ENCODE measurements around the gene NHLRC1. TPM values are rescaled to one million over a fixed set of nuclear protein-coding genes. Genes with fewer than 3 reads are reported as not detected.

Gene NHLRC1
- total and polyA plus RNA-seq, 9 of the 15 experiments (the other 6 are each of a cell fraction or from before 2014, with no cell fraction given), result not detected

DNA sequence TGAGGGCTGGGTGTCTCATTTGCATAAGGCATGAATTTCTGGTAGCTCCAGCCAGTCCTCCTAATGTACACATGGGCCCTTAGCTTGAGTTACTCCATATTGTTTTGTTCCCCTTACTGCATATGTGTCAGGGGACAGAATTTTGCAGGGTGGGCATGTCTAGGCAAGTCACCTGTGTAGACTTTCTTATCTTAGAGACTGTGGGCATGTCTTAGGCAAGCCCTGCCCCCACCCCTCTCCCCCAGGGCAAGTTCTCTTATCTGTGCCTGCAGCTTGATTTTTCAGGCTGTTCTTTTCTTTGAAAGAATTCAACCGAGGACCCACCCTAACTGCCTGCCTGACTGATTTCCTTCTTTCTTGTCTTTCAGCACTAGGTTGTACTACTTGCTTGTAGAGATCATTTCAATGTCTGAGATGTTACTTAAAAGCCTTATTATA is 32.1 kb downstream of the NHLRC1 start (continued):
- peak; percentile 69; the same call in 1 of the 2 replicates for TF ChIP-seq JUN (IDR thresholded peaks at IDR 0.05; ENCODE audit: borderline replicate concordance, low read depth, low read length)
- no peak for TF ChIP-seq JUN (CRISPR knock-in tag; IDR thresholded peaks at IDR 0.05; ENCODE audit: borderline replicate concordance)
- TF ChIP-seq ATF7 (IDR thresholded peaks at IDR 0.05), result peak; percentile 24; the same call in 1 of the 2 replicates
- TF ChIP-seq ZNF431 (CRISPR knock-in tag; IDR thresholded peaks at IDR 0.05), result no peak
- TF ChIP-seq, protein P1, sequence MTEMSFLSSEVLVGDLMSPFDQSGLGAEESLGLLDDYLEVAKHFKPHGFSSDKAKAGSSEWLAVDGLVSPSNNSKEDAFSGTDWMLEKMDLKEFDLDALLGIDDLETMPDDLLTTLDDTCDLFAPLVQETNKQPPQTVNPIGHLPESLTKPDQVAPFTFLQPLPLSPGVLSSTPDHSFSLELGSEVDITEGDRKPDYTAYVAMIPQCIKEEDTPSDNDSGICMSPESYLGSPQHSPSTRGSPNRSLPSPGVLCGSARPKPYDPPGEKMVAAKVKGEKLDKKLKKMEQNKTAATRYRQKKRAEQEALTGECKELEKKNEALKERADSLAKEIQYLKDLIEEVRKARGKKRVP (CRISPR knock-in tag; IDR thresholded peaks at IDR 0.05), result peak; percentile 64
- TF ChIP-seq NR2C1 (IDR thresholded peaks at IDR 0.05), result no peak; the same call in 1 of the 2 replicates
- TF ChIP-seq NR2C1 (tag; IDR thresholded peaks at IDR 0.05), result peak; percentile 39; the same call in 1 of the 2 replicates
- no peak for TF ChIP-seq ARID3B (CRISPR knock-in tag; IDR thresholded peaks at IDR 0.05; ENCODE audit: borderline replicate concordance)
- no peak for TF ChIP-seq HES1 (IDR thresholded peaks at IDR 0.05; ENCODE audit: low read depth)
- no peak for TF ChIP-seq SMARCA5 (IDR thresholded peaks at IDR 0.05)
- TF ChIP-seq TOE1 (IDR thresholded peaks at IDR 0.05; ENCODE audit: borderline replicate concordance), result 0 out of 2 replicates have a peak, but pooled peaks have one; percentile 26
- TF ChIP-seq TOE1 (CRISPR knock-in tag; IDR thresholded peaks at IDR 0.05; ENCODE audit: borderline replicate concordance, low read depth), result no peak
- peak; percentile 55 for TF ChIP-seq MEIS2 (IDR thresholded peaks at IDR 0.05; ENCODE audit: partially characterized antibody)
- TF ChIP-seq THAP7 (CRISPR knock-in tag; IDR thresholded peaks at IDR 0.05), result no peak
- no peak for TF ChIP-seq NFIX (CRISPR knock-in tag; IDR thresholded peaks at IDR 0.05; ENCODE audit: low read depth)
- TF ChIP-seq PREB (CRISPR knock-in tag; IDR thresholded peaks at IDR 0.05), result no peak
- TF ChIP-seq SNIP1 (IDR thresholded peaks at IDR 0.05; ENCODE audit: low read depth), result no peak
- TF ChIP-seq CBX5 (IDR thresholded peaks at IDR 0.05; ENCODE audit: borderline replicate concordance, low read depth), result peak; percentile 98
- peak; percentile 86 for TF ChIP-seq DMBX1 (CRISPR knock-in tag; IDR thresholded peaks at IDR 0.05; ENCODE audit: borderline replicate concordance)
- peak; percentile 81 for TF ChIP-seq MTA2 (IDR thresholded peaks at IDR 0.05; ENCODE audit: low read depth)
- peak; percentile 79; the same call in 1 of the 2 replicates for TF ChIP-seq CBX1 (IDR thresholded peaks at IDR 0.05; ENCODE audit: low read depth)
- TF ChIP-seq, protein P2, sequence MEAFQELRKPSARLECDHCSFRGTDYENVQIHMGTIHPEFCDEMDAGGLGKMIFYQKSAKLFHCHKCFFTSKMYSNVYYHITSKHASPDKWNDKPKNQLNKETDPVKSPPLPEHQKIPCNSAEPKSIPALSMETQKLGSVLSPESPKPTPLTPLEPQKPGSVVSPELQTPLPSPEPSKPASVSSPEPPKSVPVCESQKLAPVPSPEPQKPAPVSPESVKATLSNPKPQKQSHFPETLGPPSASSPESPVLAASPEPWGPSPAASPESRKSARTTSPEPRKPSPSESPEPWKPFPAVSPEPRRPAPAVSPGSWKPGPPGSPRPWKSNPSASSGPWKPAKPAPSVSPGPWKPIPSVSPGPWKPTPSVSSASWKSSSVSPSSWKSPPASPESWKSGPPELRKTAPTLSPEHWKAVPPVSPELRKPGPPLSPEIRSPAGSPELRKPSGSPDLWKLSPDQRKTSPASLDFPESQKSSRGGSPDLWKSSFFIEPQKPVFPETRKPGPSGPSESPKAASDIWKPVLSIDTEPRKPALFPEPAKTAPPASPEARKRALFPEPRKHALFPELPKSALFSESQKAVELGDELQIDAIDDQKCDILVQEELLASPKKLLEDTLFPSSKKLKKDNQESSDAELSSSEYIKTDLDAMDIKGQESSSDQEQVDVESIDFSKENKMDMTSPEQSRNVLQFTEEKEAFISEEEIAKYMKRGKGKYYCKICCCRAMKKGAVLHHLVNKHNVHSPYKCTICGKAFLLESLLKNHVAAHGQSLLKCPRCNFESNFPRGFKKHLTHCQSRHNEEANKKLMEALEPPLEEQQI (IDR thresholded peaks at IDR 0.05), result peak; percentile 81
- peak; percentile 90 for TF ChIP-seq TCF3 (CRISPR knock-in tag; IDR thresholded peaks at IDR 0.05)

Data from K562 (cell line).